KMS-11 (cell line): ENCODE data around the gene KCTD3.

Experiments
- H2AFZ ChIP-seq: fragments of 200-600 bp; sonication (generic); 2 replicates; pipeline ENCODE4 v1.6.1; 2016; ENCODE audit warnings: antibody characterized with exemption, mixed run types, low read depth
- H3K27ac ChIP-seq: fragments of 200-600 bp; sonication (generic); 2 replicates; pipeline ENCODE4 v1.6.1; 2016; ENCODE audit warnings: mild to moderate bottlenecking, mixed run types
- H3K27me3 ChIP-seq: fragments of 200-600 bp; sonication (generic); 2 replicates; pipeline ENCODE4 v1.6.1; 2017; ENCODE audit warnings: mild to moderate bottlenecking, low read depth, mixed run types, moderate library complexity; ENCODE audit not compliant: insufficient read depth
- H3K36me3 ChIP-seq: fragments of 200-600 bp; sonication (generic); 2 replicates; pipeline ENCODE4 v1.6.1; 2017; ENCODE audit warnings: mild to moderate bottlenecking, mixed run types; ENCODE audit not compliant: insufficient read depth
- H3K4me1 ChIP-seq: fragments of 200-600 bp; sonication (generic); 2 replicates; pipeline ENCODE4 v1.6.1; 2016; ENCODE audit warnings: mild to moderate bottlenecking, low read depth, mixed run types; ENCODE audit not compliant: poor library complexity, severe bottlenecking
- H3K4me2 ChIP-seq: fragments of 200-600 bp; sonication (generic); 2 replicates; pipeline ENCODE4 v1.7.0; 2016; ENCODE audit warnings: mild to moderate bottlenecking, mixed run types
- H3K4me3 ChIP-seq: fragments of 200-600 bp; sonication (generic); IDR thresholded peaks from 2 replicates; pipeline ENCODE4 v1.6.1; 2017; ENCODE audit warnings: low read depth, low read length, mixed read lengths; ENCODE audit not compliant: insufficient read depth
- H3K79me2 ChIP-seq: fragments of 200-600 bp; sonication (generic); 2 replicates; pipeline ENCODE4 v1.6.1; 2016; ENCODE audit warnings: low read depth, mixed run types; ENCODE audit not compliant: insufficient read depth
- H3K9ac ChIP-seq: fragments of 200-600 bp; sonication (generic); 2 replicates; pipeline ENCODE4 v1.6.1; 2016; ENCODE audit warnings: mild to moderate bottlenecking, mixed run types
- H4K20me1 ChIP-seq: fragments of 200-600 bp; sonication (generic); 2 replicates; pipeline ENCODE4 v1.6.1; 2016; ENCODE audit warnings: mild to moderate bottlenecking, mixed run types; ENCODE audit not compliant: insufficient read depth
- TF ChIP-seq, protein P1 (sequence below): fragments of 200-600 bp; sonication (generic); conservative IDR thresholded peaks from 2 replicates; pipeline ENCODE4 v1.6.1; 2017; ENCODE audit warnings: low read depth, mild to moderate bottlenecking, antibody characterized with exemption, low read length, moderate library complexity, mixed read lengths

Gene KCTD3

DNA sequence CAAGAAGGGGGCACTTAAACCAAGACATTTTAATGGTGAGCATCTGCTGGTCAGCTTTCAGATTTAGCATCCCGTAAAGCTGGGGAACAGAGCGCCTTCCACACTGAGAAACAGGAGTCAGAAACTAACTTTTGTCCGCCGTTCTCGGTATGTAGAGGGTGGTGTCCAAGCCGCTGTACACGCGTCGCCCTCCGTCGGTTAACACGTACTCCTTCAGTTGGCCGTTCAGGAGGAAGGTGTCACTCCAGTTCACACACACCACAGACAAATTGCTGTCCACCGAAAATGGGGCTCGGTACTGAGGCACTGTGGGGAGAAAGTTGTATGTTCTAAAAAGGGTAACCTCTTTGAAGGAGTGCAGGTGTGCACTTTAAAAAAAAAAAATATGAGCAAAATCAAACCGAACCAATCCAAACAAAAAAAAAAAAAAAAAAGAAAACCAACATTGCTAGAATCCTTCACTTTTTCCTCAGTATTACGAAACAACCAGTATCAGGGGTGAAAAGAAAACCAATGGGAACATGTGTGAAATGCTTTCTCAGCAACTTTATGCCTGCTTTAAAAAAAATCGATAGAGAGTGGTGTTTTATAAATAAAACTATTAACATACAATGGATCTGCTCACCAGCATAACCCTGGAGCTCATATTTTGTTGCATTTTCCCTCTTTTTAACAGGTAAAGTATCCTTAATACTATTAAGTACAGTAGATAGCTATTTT is 73.5 kb downstream of the KCTD3 start:
- H3K27me3 ChIP-seq, result no peaks in the 10 kb centered on the region
- H3K9ac ChIP-seq, result no peak overlapping the region
- no peak overlapping the region for H3K4me3 ChIP-seq
- H3K4me1 ChIP-seq, result no peaks in the 10 kb centered on the region
- no peaks in the 10 kb centered on the region for H3K36me3 ChIP-seq
- H3K4me2 ChIP-seq, result no peak overlapping the region
- TF ChIP-seq, protein P1, sequence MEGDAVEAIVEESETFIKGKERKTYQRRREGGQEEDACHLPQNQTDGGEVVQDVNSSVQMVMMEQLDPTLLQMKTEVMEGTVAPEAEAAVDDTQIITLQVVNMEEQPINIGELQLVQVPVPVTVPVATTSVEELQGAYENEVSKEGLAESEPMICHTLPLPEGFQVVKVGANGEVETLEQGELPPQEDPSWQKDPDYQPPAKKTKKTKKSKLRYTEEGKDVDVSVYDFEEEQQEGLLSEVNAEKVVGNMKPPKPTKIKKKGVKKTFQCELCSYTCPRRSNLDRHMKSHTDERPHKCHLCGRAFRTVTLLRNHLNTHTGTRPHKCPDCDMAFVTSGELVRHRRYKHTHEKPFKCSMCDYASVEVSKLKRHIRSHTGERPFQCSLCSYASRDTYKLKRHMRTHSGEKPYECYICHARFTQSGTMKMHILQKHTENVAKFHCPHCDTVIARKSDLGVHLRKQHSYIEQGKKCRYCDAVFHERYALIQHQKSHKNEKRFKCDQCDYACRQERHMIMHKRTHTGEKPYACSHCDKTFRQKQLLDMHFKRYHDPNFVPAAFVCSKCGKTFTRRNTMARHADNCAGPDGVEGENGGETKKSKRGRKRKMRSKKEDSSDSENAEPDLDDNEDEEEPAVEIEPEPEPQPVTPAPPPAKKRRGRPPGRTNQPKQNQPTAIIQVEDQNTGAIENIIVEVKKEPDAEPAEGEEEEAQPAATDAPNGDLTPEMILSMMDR, result no peak
- H3K27ac ChIP-seq, result no peak overlapping the region
- H3K79me2 ChIP-seq, result no peaks in the 10 kb centered on the region
- no peak overlapping the region for H2AFZ ChIP-seq
- H4K20me1 ChIP-seq, result no peaks in the 10 kb centered on the region

GRCh38 chr1:215643592-215644321 is 76.7 kb downstream of the KCTD3 start:
- Histone ChIP-seq H3K79me2 (no peaks in the 10 kb centered on the region), H3K36me3 (no peaks in the 10 kb centered on the region), H3K9ac (no peak overlapping the region), H2AFZ (no peak overlapping the region), H4K20me1 (no peaks in the 10 kb centered on the region), H3K4me1 (no peaks in the 10 kb centered on the region), H3K4me3 (no peak overlapping the region), H3K27ac (no peak overlapping the region), H3K27me3 (no peaks in the 10 kb centered on the region), H3K4me2 (no peak overlapping the region)
- TF ChIP-seq, protein P1, result no peak

GRCh38 chr1:215645182-215645581 is 78.1 kb downstream of the KCTD3 start:
- H4K20me1 ChIP-seq, result no peaks in the 10 kb centered on the region
- H3K4me3 ChIP-seq, result no peak overlapping the region
- no peaks in the 10 kb centered on the region for H3K4me1 ChIP-seq
- H2AFZ ChIP-seq, result no peak overlapping the region
- H3K4me2 ChIP-seq, result no peak overlapping the region
- no peak overlapping the region for H3K27ac ChIP-seq
- no peaks in the 10 kb centered on the region for H3K79me2 ChIP-seq
- no peak overlapping the region for H3K9ac ChIP-seq
- TF ChIP-seq, protein P1, result no peak
- no peaks in the 10 kb centered on the region for H3K27me3 ChIP-seq
- H3K36me3 ChIP-seq, result no peaks in the 10 kb centered on the region

DNA sequence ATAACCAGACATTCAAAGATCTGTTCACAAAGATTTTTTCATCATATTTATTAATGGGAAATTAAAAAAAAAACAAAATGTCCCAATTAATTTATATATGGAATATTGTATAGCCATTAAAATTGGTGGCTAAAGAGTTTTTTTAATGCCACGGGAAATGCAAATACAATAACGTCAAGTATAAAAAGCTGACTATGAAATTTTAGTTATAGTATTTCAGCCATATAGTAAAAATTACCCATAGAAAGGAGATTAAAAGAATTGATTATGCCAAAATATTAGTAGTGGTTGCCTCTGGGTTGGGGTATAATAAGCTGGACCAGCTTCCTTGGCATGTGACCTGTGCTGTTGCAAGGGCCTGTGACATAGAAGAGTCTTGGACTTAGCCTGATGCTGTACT is 78.8 kb downstream of the KCTD3 start:
- no peak overlapping the region for H3K4me3 ChIP-seq
- TF ChIP-seq, protein P1, result no peak
- H3K4me1 ChIP-seq, result no peaks in the 10 kb centered on the region
- H2AFZ ChIP-seq, result no peak overlapping the region
- H3K27me3 ChIP-seq, result no peaks in the 10 kb centered on the region
- H4K20me1 ChIP-seq, result no peaks in the 10 kb centered on the region
- no peak overlapping the region for H3K4me2 ChIP-seq
- H3K79me2 ChIP-seq, result no peaks in the 10 kb centered on the region
- no peaks in the 10 kb centered on the region for H3K36me3 ChIP-seq
- H3K9ac ChIP-seq, result no peak overlapping the region
- H3K27ac ChIP-seq, result no peak overlapping the region
